Uterus (tissue), 4 donors: ENCODE results near the gene CACNA2D1. TPM values are rescaled to one million over a fixed set of nuclear protein-coding genes. Genes with fewer than 3 reads are reported as not detected.
A peak's percentile ranks its signal among the peaks of the same experiment; 100 is the strongest.

Experiments
- DNase-seq, 2 donors: peaks; one replicate each; pipeline ENCODE4 v3.0.0-alpha.2; 2019 to 2020
- H3K27ac ChIP-seq, 2 donors: fragments of 200-600 bp; sonication (generic); 1 replicate in 1 of 2; 2 replicates in 1 of 2; pipeline ENCODE4 v1.5.1; 2016 to 2018
- H3K27me3 ChIP-seq, 2 donors: fragments of 200-600 bp; sonication (generic); one replicate each; pipeline ENCODE4 v1.5.1; 2018 to 2019; ENCODE audit warnings: control low read depth in 1 of 2
- H3K36me3 ChIP-seq, 2 donors: fragments of 200-600 bp; sonication (generic); one replicate each; pipeline ENCODE4 v1.5.1; 2019; ENCODE audit warnings: control low read depth in 1 of 2
- H3K4me1 ChIP-seq, 2 donors: fragments of 200-600 bp; sonication (generic); one replicate each; pipeline ENCODE4 v1.5.1; 2018 to 2019; ENCODE audit warnings: control low read depth in 1 of 2
- H3K4me3 ChIP-seq, 2 donors: fragments of 200-600 bp; sonication (generic); 1 replicate in 1 of 2; 2 replicates in 1 of 2; pipeline ENCODE4 v1.5.1; 2018 to 2019; ENCODE audit warnings: mild to moderate bottlenecking in 1 of 2
- H3K9me3 ChIP-seq, 2 donors: fragments of 200-600 bp; sonication (generic); one replicate each; pipeline ENCODE4 v1.5.1; 2019; ENCODE audit warnings: control low read depth in 1 of 2
- CTCF ChIP-seq, 4 experiments: fragments of 200-600 bp in 2 of 4; fragments of 450-650 bp in 2 of 4; sonication (generic) in 2 of 4; IDR thresholded peaks; one replicate each; pipeline ENCODE4 v1.5.1; 2016 to 2019; ENCODE audit warnings: antibody characterized with exemption in 4 of 4, mild to moderate bottlenecking in 2 of 4, moderate library complexity in 1 of 4
- POLR2A ChIP-seq, 2 donors: fragments of 450-650 bp; IDR thresholded peaks; one replicate each; pipeline ENCODE4 v1.6.1; 2016; ENCODE audit warnings: antibody characterized with exemption in 2 of 2, mild to moderate bottlenecking in 1 of 2, moderate library complexity in 1 of 2
- intact Hi-C: fragments of 100-400 bp; cut with DNase I; formaldehyde crosslinking; loops from one replicate; pipeline ENCODE4 v1.15.1; 2023; ENCODE audit warnings: low total_unique reads
- total RNA-seq, 4 donors: library from RNA; depleted of rRNA in 3 of 4; stranded (reverse); fragments of >200 nt in 3 of 4; gene quantifications; one replicate each; pipeline versions ENCODE4 v1.1.0 to v1.2.4, GENCODE V29; 2014 to 2023
- donor health status: DM: yes; HTN: yes; CAD: no.

CACNA2D1 gene
- total RNA-seq, 4 donors from 2014 or later, result 30.1 to 54.1 (median 43.6) TPM

GRCh38 chr7:82234457-82235049, 209.0 kb downstream of the CACNA2D1 start:
- Histone ChIP-seq H3K9me3 (no peaks in the 10 kb centered on the region), H3K4me3 (no peak overlapping the region), H3K36me3 (no peaks in the 10 kb centered on the region), H3K4me1 (no peaks in the 10 kb centered on the region), H3K27me3 (no peaks in the 10 kb centered on the region), H3K27ac (no peak overlapping the region)
- no peak for TF ChIP-seq POLR2A (IDR thresholded peaks at IDR 0.05)
- TF ChIP-seq CTCF (IDR thresholded peaks at IDR 0.05), result peak; percentile 43 to 57 (median 46)
- no peak for DNase-seq
- intact Hi-C loops, result no loop called here

GRCh38 chr7:82230811-82231581, 212.6 kb downstream of the CACNA2D1 start:
- intact Hi-C loops, result no loop called here
- DNase-seq, result no peak
- Histone ChIP-seq H3K27ac (no peak overlapping the region), H3K36me3 (no peaks in the 10 kb centered on the region), H3K4me1 (no peaks in the 10 kb centered on the region), H3K9me3 (no peaks in the 10 kb centered on the region), H3K4me3 (no peak overlapping the region), H3K27me3 (no peaks in the 10 kb centered on the region)
- TF ChIP-seq CTCF (IDR thresholded peaks at IDR 0.05), result no peak
- no peak for TF ChIP-seq POLR2A (IDR thresholded peaks at IDR 0.05)

- intact Hi-C loops, result no loop called here
- H3K27ac ChIP-seq, result no peak overlapping the region
- no peak for TF ChIP-seq CTCF (IDR thresholded peaks at IDR 0.05)
- TF ChIP-seq POLR2A (IDR thresholded peaks at IDR 0.05), result no peak
These were observed 214.4 kb downstream of the CACNA2D1 start for GRCh38 chr7:82229164-82229563.

GRCh38 chr7:82226191-82226590, 217.4 kb downstream of the CACNA2D1 start:
- no peaks in the 10 kb centered on the region for H3K27me3 ChIP-seq
- TF ChIP-seq CTCF (IDR thresholded peaks at IDR 0.05), result no peak
- no peak for TF ChIP-seq POLR2A (IDR thresholded peaks at IDR 0.05)
- intact Hi-C loops, result no loop called here
- no peaks in the 10 kb centered on the region for H3K36me3 ChIP-seq
- H3K27ac ChIP-seq, result no peak overlapping the region
- no peaks in the 10 kb centered on the region for H3K9me3 ChIP-seq
- H3K4me1 ChIP-seq, result no peaks in the 10 kb centered on the region
- DNase-seq, result no peak
- no peak overlapping the region for H3K4me3 ChIP-seq

More at GRCh38 chr7:82229164-82229563, 214.4 kb downstream of the CACNA2D1 start:
- DNase-seq, result no peak
- Histone ChIP-seq H3K27me3 (no peaks in the 10 kb centered on the region), H3K4me3 (no peak overlapping the region), H3K9me3 (no peaks in the 10 kb centered on the region), H3K4me1 (no peaks in the 10 kb centered on the region), H3K36me3 (no peaks in the 10 kb centered on the region)

GRCh38 chr7:82224529-82224928, 219.0 kb downstream of the CACNA2D1 start:
- TF ChIP-seq POLR2A (IDR thresholded peaks at IDR 0.05), result no peak
- TF ChIP-seq CTCF (IDR thresholded peaks at IDR 0.05), result no peak
- no peak overlapping the region for H3K4me3 ChIP-seq
- intact Hi-C loops, result no loop called here
- no peaks in the 10 kb centered on the region for H3K36me3 ChIP-seq
- H3K9me3 ChIP-seq, result no peaks in the 10 kb centered on the region
- H3K27ac ChIP-seq, result no peak overlapping the region
- H3K4me1 ChIP-seq, result no peaks in the 10 kb centered on the region
- no peak for DNase-seq
- H3K27me3 ChIP-seq, result no peaks in the 10 kb centered on the region
